Measurements from ENCODE around the gene GALNT12.

The GALNT12 gene

DNA sequence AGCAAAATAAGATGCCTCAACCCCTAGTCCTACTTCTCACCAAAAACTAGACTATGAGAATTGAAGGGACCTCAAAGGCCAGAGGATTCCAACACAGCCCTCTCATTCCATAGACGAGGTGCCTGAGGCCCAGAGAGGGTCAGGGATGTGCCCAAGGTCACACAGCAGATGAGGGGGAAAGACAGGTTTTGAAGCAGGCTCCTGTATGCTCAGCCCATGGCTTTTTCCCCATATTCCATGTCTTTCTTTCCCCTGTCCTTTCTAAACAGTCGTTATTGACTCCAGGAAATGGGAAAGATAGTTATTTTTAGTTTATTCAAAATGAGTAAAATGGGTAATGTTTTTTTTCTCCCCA lies 75.1 kb downstream of the GALNT12 start:
- DNase-seq, result no peak

DNA sequence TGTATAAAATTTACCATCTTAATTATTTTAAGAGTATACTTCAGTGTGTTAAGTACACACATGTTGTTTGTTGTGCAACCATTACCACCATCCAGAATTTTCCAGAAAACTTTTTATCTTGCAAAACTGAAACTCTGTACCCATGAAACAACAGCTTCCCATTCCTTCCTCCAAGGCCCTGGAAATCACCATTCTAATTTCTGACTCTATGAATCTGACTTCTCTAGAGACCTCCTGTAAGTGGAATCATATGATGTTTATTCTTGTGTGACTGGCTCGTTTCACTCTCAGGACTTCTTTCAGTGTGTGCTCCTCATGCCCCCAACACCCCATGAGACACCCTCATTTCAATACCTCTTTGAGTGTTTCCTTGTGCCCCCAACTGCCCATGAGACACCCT lies 75.8 kb downstream of the GALNT12 start:
- DNase-seq, result no peak

DNA sequence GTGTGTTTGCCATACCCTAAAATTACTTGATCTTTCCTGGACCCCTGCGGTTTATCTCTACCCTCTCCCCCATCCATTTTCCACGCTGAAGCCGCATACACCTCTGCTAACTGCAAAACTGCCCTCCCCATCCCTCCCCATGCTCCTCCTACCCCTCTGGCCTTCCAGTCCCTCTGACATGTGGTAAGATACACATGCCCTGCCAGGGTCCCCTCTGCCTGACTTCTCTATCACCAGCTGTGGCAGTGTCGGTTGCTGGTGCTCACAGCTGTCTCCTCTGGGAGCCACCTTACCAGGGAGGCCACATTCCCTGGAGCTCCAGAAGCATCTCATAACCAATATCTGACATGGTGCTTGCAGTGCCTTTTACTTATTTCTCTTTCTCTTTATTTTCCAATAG lies 77.4 kb downstream of the GALNT12 start:
- DNase-seq, result no peak

DNA sequence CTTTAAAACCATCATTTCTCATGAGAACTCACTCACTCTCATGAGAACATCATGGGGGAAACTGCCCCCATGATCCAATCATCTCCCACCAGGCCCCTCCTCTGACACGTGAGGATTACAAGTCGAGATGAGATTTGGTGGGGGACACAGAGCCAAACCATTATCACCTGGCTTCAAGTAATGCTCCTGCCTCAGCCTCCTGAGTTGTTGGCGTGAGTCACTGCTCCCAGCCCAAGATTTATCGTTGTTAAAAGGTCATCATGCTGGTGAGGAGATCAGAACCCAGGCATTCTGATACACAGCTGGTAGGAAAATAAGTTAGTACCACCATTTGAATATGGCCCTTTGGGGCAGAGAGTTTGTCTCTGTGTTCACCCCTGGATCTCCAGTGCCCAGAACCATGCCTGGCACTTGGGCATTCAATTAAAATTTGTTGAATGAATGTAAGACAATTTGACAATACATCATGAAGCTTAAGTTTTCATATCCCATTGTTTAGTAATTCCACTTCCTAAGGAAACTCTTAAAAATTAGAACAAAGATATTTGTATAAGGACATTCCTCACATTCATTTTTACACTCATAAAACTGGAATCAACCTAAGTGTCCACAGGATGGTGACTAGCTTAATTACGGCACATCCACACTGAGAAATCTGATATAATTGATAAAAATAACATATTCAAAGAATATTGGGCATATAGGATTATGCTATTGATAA lies 78.3 kb downstream of the GALNT12 start:
- no peak for DNase-seq

DNA sequence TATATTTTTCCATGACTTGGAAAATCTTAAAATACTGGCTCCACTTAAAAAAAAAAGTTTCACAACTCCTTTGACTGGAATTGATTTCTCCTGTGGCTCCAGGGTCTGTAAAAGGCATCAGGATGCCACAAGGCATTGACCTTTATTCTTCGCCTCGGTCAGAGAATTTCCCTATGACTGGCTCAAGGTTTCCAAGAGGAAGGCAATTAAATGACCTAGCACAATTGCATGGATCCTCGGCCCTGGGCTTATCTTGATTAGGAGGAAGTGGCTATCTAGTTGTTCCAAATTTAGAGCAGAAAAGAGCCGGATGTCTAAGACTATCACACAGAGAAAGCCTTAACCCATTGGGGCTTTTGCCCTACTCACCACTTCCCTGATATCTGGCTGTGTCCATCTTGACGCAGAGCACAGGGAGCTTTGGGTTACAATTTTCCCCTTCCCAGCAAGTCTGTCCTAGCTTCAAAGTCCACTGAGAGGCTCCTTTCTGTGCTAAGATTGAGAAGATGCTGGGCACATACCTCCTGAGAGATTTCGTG lies 79.3 kb downstream of the GALNT12 start:
- DNase-seq, result no peak

DNA sequence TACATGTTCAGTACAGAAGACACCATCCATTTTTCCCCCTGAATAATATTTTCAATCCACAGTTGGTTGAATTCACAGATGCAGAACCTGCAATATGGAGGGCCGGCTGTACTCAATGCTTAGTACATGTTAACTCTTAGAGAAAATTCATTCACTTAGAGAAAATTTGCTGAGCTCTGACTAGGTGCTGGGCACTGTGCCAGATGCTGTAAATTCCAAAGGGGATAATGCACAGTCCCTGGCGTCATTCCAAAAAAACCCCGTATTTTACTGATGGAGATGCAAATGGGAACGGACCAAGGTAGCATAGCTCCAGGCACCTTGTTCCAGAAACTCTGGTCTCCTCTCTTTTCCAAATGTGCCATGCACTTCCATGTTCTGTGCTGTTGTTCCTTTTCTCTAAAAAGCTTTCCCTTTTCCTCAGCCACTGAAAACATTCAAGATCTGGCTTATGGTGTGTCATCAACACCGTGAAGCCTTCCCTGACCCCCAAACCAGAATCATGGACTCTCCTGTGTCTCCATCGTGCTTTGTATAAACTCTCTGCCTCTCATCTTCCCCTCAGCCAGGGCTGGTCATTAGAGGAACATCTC lies 80.5 kb downstream of the GALNT12 start:
- DNase-seq, result no peak

DNA sequence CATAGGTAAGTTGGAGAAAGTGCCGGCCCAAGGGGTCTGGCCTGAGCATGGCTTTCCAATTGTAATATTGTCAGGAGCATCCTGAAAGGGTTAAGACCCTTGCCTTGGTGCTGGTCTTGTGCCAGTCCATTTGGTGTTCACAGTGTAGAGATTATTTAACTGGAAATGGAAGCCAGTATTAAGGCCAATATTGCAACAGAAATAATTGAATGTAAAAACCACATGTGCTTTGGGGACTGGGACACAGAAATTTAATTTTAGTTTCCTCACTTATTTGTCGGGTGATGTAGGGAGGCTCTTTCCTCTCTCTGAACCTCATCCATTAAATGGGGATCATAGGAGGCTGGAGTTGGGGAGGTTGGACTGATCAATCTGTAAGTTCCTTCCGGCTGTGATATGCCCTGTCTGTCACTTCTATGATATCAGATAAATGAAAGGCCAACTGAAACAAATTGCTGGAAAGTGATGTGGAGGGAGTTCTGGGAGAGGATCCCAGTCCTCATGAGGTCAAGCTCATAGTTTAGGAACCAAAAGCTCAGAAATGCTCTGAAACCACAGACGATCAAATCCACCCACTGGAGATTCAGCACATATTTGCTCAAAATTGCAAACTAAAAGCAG lies 81.4 kb downstream of the GALNT12 start:
- no peak for DNase-seq

DNA sequence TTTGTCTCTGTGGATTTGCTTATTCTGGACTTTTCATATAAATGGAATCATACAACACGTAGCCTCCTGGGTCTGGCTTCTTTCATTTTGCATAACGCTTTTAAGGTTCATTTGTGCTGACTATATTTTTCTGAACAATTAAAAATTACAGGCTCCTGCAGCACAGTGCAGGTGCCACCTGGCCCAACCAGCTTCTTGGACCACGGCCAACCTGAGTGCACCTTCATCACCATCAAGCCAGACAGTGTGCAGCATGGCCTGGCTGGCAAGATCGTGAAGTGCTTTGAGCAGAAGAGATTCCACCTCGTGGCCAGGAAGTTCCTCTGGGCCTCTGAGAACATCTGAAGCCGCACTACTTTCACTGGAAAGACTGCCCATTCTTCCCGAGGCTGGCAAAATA lies 82.8 kb downstream of the GALNT12 start:
- no peak for DNase-seq

DNA sequence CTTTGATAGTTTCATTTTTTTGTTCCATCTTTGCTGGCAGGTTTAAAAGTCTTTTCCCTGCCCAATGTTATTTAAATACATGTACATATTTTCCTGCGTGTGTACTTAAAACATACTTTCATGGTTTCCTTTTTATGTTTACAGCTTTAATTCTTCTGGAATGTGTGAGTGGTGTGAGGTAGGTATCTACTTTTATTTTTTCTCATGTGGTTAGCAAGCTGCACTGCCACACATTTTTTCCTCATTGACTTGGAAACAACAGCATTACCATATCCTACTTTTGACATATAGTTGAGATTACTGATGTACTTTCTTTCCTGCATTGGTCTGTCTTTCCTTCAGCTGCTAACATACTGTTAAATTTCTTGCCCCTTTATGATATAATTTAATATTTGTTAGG lies 84.8 kb downstream of the GALNT12 start:
- DNase-seq, result no peak

DNA sequence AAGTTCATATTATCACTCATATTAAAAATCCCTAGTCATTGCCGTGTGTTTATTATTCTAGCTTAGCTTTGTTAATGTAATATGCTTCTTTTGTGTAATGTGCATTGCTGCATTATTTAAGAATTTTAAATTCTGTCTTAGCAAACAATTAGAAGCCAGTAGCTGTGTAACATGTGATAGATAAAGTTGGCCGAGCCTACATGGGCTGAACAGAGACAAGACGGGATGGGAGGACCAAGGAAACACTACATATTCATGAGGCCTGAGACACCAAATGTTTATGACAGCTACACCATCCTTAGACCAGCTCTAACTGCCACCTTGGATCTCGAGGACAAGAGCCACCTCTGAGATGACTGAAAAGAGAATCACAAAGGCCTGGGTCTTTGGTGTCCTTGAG lies 85.2 kb downstream of the GALNT12 start:
- no peak for DNase-seq

DNA sequence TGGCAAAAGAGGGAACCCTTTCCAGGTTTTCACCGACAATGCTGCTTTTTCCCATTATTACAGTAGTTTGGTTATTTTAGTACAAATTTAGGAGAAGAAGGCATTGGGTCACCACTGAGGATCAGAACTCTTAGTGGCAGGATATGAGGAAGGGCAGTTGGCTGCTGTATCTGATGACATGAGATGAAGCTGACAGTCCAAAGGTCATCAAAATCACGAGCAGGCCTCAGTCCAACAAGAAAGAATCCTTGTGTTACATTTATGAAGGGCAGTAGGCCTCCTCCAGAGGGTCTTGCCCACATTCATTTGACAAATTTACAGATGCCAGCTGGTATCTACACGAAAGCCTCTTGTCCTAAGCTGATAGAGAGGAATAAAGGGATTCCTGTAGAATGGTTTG lies 86.7 kb downstream of the GALNT12 start:
- no peak for DNase-seq

DNA sequence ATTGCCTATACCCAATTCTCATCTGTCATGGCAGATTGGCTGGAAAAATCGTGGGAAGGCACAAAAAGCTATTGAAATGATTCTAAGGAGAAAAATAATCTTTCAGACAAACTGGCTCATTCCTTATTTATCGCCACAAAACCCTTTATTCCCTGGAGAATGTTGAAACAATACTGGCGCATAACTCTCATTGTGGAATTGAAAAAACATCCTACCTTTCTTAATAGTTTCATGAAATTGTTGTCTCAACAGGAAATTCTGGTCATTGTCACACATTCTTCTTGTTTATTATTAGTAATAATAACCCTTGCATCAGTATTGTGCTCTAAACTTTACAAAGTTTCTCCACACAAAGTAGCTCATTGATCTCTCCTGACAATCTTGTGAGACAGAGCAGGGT lies 87.3 kb downstream of the GALNT12 start:
- DNase-seq, result no peak

DNA sequence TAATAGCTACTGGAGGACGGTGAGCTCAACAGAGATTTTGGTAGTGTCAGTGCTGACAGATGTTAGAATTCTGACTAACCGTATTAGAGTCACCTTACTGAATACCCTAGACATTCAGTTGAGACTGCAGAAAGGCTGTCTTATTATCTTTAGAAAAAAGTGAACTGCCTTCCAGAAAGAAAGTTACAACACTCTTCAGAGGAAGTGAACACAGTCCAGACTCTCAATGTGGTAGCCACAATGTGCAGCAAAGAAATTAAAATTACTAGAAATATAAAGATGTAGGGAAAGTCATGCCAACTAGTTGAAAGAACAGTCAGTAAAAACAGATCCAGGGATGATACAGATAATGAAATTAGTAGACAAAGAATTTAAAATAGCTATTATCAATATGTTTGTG lies 89.2 kb downstream of the GALNT12 start:
- DNase-seq, result no peak

DNA sequence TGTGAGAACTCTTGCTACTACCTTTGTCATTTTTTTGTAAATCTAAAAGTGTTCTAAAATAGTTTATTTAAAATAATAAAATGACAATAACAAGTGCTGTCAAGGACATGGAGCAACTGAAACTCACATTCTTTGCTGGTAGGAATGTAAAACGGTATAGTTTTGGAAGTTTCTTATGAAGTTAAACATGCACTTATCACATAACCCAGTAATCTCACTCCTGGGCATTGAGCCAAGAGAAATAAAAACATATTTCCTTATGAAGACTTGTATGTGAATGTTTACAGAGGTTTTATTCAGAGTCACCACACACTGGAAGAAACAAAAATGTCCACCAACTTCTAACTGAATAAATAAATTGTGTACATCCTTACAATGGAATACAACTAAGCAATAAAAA lies 90.3 kb downstream of the GALNT12 start:
- DNase-seq, result no peak

DNA sequence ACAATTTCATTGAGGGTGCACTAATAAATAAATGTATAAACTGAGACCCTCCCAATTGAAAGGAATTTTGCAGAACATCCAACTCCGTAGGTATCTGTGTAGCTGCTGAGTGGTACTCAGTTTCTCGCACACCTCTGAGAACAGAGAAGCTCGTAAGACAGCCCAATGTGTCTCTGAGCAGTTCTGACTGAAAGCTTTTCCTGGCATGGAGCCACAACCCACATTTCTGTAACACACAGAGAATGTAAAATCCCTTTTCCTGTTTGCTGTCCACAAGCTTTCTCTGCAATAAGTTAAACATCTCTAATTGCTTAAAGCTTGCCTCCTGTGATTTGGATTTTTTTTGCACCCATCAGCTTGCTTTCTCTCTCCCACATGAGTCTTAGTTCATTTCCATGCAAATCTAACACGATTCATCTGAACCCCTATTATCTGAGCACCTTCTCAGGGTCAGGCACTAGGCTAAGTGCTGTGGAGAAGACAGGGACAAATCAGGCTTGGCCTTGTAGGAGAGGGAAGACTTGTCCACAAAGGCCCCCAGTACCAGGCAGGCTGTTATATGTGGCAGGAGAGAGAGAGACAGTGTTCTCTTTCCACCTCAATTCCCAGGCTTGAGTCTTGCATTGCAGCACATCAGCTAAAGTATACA lies 92.1 kb downstream of the GALNT12 start:
- DNase-seq, result no peak

Measured in NCI-H446 treated with DMSO at 0.1 percent for 48 hours (cell line).